HCT116 (cell line): ENCODE measurements around the gene TMEM187. TPM values are rescaled to one million over a fixed set of nuclear protein-coding genes. Genes with fewer than 3 reads are reported as not detected.

Experiments
- ATAC-seq: fragments of 200-7000 bp; cut with Tn5 transposase; 2 replicates; pipeline ENCODE4 v1.9.1; 2020; ENCODE audit warnings: mild to moderate bottlenecking, moderate library complexity
- BruUV-seq: library from RNA; stranded (reverse); fragments of 400-500 nt; replicated peaks from 2 replicates; lab custom pipeline; 2021; lab: Mats Ljungman, UMichigan
- CTCF ChIA-PET: fragments of 300-600 bp; sonication (Branson Sonifier 250); formaldehyde crosslinking; loops from one replicate; lab custom pipeline; 2021; ENCODE audit warnings: antibody characterized with exemption; lab: Charles Lee
- POLR2A ChIA-PET: fragments of 300-600, 350-600 bp; sonication (Branson Sonifier 250); formaldehyde crosslinking; loops from one replicate; lab custom pipeline; 2021; ENCODE audit warnings: antibody characterized with exemption; lab: Charles Lee
- RAD21 ChIA-PET, 2 experiments: fragments of 300-600 bp; sonication (Branson Sonifier 250); formaldehyde crosslinking; loops; one replicate each; lab custom pipeline; 2023; ENCODE audit warnings: low total read pairs in 2 of 2; ENCODE audit not compliant: uncharacterized antibody in 2 of 2, unreplicated experiment in 2 of 2, low non-redundant PET in 1 of 2; lab: Charles Lee
- DNase-seq: peaks from one replicate; pipeline ENCODE4 v3.0.0-alpha.2; 2010; ENCODE audit warnings: low read depth, low spot score
- H2AFZ ChIP-seq: fragments of 200-600 bp; shearing (Covaris generic), sonication (generic); 2 replicates; pipeline ENCODE4 v1.6.1; 2017; ENCODE audit warnings: low read depth, mixed run types, mixed read lengths, antibody characterized with exemption, low read length; ENCODE audit not compliant: poor library complexity, severe bottlenecking
- H3K27ac ChIP-seq: 2 replicates; pipeline ENCODE4 v1.5.1; 2012; ENCODE audit warnings: low read depth, low read length
- H3K27me3 ChIP-seq: fragments of 200-600 bp; sonication (generic); 2 replicates; pipeline ENCODE4 v1.6.1; 2016; ENCODE audit warnings: mixed run types, low read length, mixed read lengths; ENCODE audit not compliant: insufficient read depth
- H3K36me3 ChIP-seq, 2 experiments: fragments of 200-500 bp in 1 of 2; fragments of 200-600 bp in 1 of 2; sonication (Bioruptor generic) in 1 of 2; sonication (generic) in 1 of 2; 2 replicates each; pipeline versions ENCODE4 v1.5.1 to v1.6.1; 2014 to 2016; ENCODE audit warnings: low read length in 2 of 2, inconsistent platforms in 1 of 2, mixed read lengths in 1 of 2, mixed run types in 1 of 2; ENCODE audit not compliant: insufficient read depth in 2 of 2, control insufficient read depth in 1 of 2
- H3K4me1 ChIP-seq, 2 experiments: fragments of 200-600 bp in 1 of 2; sonication (generic) in 1 of 2; 2 replicates each; pipeline versions ENCODE4 v1.5.1 to v1.6.1; 2012 to 2017; ENCODE audit warnings: low read length in 2 of 2, inconsistent platforms in 1 of 2, mild to moderate bottlenecking in 1 of 2, mixed read lengths in 1 of 2, mixed run types in 1 of 2, moderate library complexity in 1 of 2; ENCODE audit not compliant: insufficient read depth in 2 of 2, control insufficient read depth in 1 of 2
- H3K4me2 ChIP-seq: fragments of 200-600 bp; sonication (generic); 2 replicates; pipeline ENCODE4 v1.6.1; 2017; ENCODE audit warnings: mixed run types, low read length, mixed read lengths
- H3K4me3 ChIP-seq, 2 experiments: fragments of 200-600 bp in 1 of 2; sonication (generic) in 1 of 2; replicated peaks in 1 of 2; 2 replicates each; pipeline ENCODE4 v1.5.1; 2011 to 2016; ENCODE audit warnings: low read length in 2 of 2, control low read depth in 1 of 2, low read depth in 1 of 2, mild to moderate bottlenecking in 1 of 2, mixed read lengths in 1 of 2, mixed run types in 1 of 2
- H3K79me2 ChIP-seq: fragments of 200-600 bp; sonication (generic); 2 replicates; pipeline ENCODE4 v1.6.1; 2017; ENCODE audit warnings: mild to moderate bottlenecking, mixed run types, low read length, moderate library complexity, mixed read lengths; ENCODE audit not compliant: insufficient read depth
- H3K9ac ChIP-seq: fragments of 200-600 bp; sonication (generic); 2 replicates; pipeline ENCODE4 v1.6.1; 2016; ENCODE audit warnings: low read length, mixed read lengths
- H3K9me2 ChIP-seq: fragments of 200-600 bp; sonication (generic), shearing (Covaris generic); 2 replicates; pipeline ENCODE4 v1.6.1; 2017; ENCODE audit warnings: mixed run types, mild to moderate bottlenecking, moderate library complexity; ENCODE audit not compliant: insufficient read depth
- H3K9me3 ChIP-seq, 2 experiments: fragments of 200-500 bp in 1 of 2; fragments of 200-600 bp in 1 of 2; sonication (Bioruptor generic) in 1 of 2; sonication (generic) in 1 of 2; 2 replicates each; pipeline ENCODE4 v1.6.1; 2014 to 2017; ENCODE audit warnings: low read length in 2 of 2, mixed read lengths in 2 of 2, inconsistent platforms in 1 of 2, low read depth in 1 of 2, mild to moderate bottlenecking in 1 of 2, mixed run types in 1 of 2, moderate library complexity in 1 of 2; ENCODE audit not compliant: control insufficient read depth in 1 of 2, insufficient read depth in 1 of 2
- H4K20me1 ChIP-seq: fragments of 200-600 bp; sonication (generic), shearing (Covaris generic); 2 replicates; pipeline ENCODE4 v1.6.1; 2017; ENCODE audit warnings: mixed run types, mild to moderate bottlenecking, moderate library complexity; ENCODE audit not compliant: insufficient read depth
- ATF3 ChIP-seq: IDR thresholded peaks from 2 replicates; pipeline ENCODE4 v1.6.1; 2012
- ELF1 ChIP-seq: IDR thresholded peaks from 2 replicates; pipeline ENCODE4 v1.6.1; 2012; ENCODE audit warnings: low read depth, borderline replicate concordance
- EZH2 ChIP-seq: fragments of 200-600 bp; sonication (generic); IDR thresholded peaks from 2 replicates; pipeline ENCODE4 v1.6.1; 2017; ENCODE audit warnings: antibody characterized with exemption, mixed run types
- EZH2phosphoT487 ChIP-seq: fragments of 200-600 bp; IDR thresholded peaks from 2 replicates; pipeline ENCODE4 v1.6.1; 2018; ENCODE audit warnings: antibody characterized with exemption, borderline replicate concordance
- JUND ChIP-seq: IDR thresholded peaks from 2 replicates; pipeline ENCODE4 v1.6.1; 2012
- POLR2A ChIP-seq: IDR thresholded peaks from 2 replicates; pipeline ENCODE4 v1.7.0; 2011; ENCODE audit warnings: borderline replicate concordance; ENCODE audit not compliant: insufficient read depth, insufficient read length; ENCODE audit errors: extremely low read depth
- POLR2AphosphoS5 ChIP-seq: IDR thresholded peaks from 2 replicates; pipeline ENCODE4 v1.6.1; 2011; ENCODE audit warnings: mild to moderate bottlenecking, low read depth, low read length, moderate library complexity
- REST ChIP-seq: IDR thresholded peaks from 2 replicates; pipeline ENCODE4 v1.6.1; 2012; ENCODE audit warnings: low read depth
- SP1 ChIP-seq: IDR thresholded peaks from 2 replicates; pipeline ENCODE4 v1.6.1; 2012; ENCODE audit warnings: low read depth
- SRF ChIP-seq: IDR thresholded peaks from 2 replicates; pipeline ENCODE4 v1.6.1; 2012; ENCODE audit warnings: low read depth
- TCF7L2 ChIP-seq: IDR thresholded peaks from 2 replicates; pipeline ENCODE4 v1.7.0; 2011; ENCODE audit warnings: borderline replicate concordance, inconsistent platforms; ENCODE audit not compliant: insufficient read depth, insufficient read length; ENCODE audit errors: extremely low read depth
- YY1 ChIP-seq: IDR thresholded peaks from 2 replicates; pipeline ENCODE4 v1.6.1; 2011; ENCODE audit warnings: low read length, low read depth, moderate library complexity, mild to moderate bottlenecking; ENCODE audit not compliant: insufficient replicate concordance; ENCODE audit errors: extremely low read depth
- ZBTB33 ChIP-seq: IDR thresholded peaks from 2 replicates; pipeline ENCODE4 v1.6.1; 2011; ENCODE audit warnings: mild to moderate bottlenecking, low read length, moderate library complexity; ENCODE audit not compliant: insufficient replicate concordance; ENCODE audit errors: extremely low read depth
- ZFX ChIP-seq: fragments of 450-650 bp; IDR thresholded peaks from 2 replicates; pipeline ENCODE4 v1.6.1; 2017
- ZNF274 ChIP-seq: fragments of 200-500 bp; sonication (Bioruptor generic); IDR thresholded peaks from 2 replicates; pipeline ENCODE4 v1.6.1; 2014; ENCODE audit warnings: mild to moderate bottlenecking, low read depth, low read length, inconsistent platforms
- intact Hi-C: fragments of 100-400 bp; cut with micrococcal nuclease; formaldehyde crosslinking; loops from 2 replicates; pipeline ENCODE4 v1.10.0; 2022
- total RNA-seq: library from RNA; stranded (reverse); gene quantifications from one replicate; pipeline ENCODE4 v1.2.1, GENCODE V29; 2021; ENCODE audit not compliant: unreplicated experiment

TMEM187 gene
- total RNA-seq, 1 experiment from 2014 or later = 12.6 TPM

GRCh38 chrX:154013001-154013421, 40.5 kb downstream of the TMEM187 start:
- Histone ChIP-seq H3K4me2 (no peak overlapping the region), H3K9ac (no peak overlapping the region), H3K9me2 (no peaks in the 10 kb centered on the region), H3K4me1 (peaks cover 0 to 16% of the 10 kb centered on the region in 2 experiments; a peak in 2 of 4 replicates), H3K27ac (no peak overlapping the region), H4K20me1 (no peaks in the 10 kb centered on the region), H3K36me3 (peaks cover 2 to 5% of the 10 kb centered on the region in 2 experiments; a peak in 1 of 4 replicates), H3K4me3 (no peak overlapping the region), H3K79me2 (peaks cover 20% of the 10 kb centered on the region), H3K9me3 (no peaks in the 10 kb centered on the region), H3K27me3 (no peaks in the 10 kb centered on the region), H2AFZ (no peak overlapping the region)
- BruUV-seq = no TSS peak
- POLR2A ChIA-PET = no interaction called here
- DNase-seq = no peak
- no peak for TF ChIP-seq ZFX
- TF ChIP-seq POLR2AphosphoS5 = no peak
- TF ChIP-seq ZNF274 = no peak
- no peak for TF ChIP-seq EZH2
- TF ChIP-seq ATF3 = no peak
- TF ChIP-seq TCF7L2 = no peak
- TF ChIP-seq ZBTB33 = no peak
- no peak for TF ChIP-seq EZH2phosphoT487
- TF ChIP-seq REST = no peak
- TF ChIP-seq POLR2A = no peak
- no peak for TF ChIP-seq SP1
- no peak for TF ChIP-seq YY1
- no peak for TF ChIP-seq JUND
- no peak for TF ChIP-seq SRF
- no peak for TF ChIP-seq ELF1
- CTCF ChIA-PET = interaction anchor here (1.0 to 2.1 kb wide), 2 partner anchors 9 to 11 kb away, joined by 3 to 8 read pairs; no protein-coding TSS in a partner anchor
- RAD21 ChIA-PET = no interaction called here
- intact Hi-C loops = loop anchor here (1.0 kb wide), 1 partner anchor 38 kb away; no protein-coding TSS in a partner anchor
- no peak for ATAC-seq
